ENCODE data around the gene DYSF.

GRCh38 chr2:71713581-71714580 is 260.5 kb downstream of the DYSF start:
- TF ChIP-seq CTCF (IDR thresholded peaks at IDR 0.05; ENCODE audit: extremely low read depth in 1 of 2, insufficient read depth in 1 of 2, low read depth in 1 of 2, low read length in 2 of 2) (no peak), POLR2A (IDR thresholded peaks at IDR 0.05; ENCODE audit: low read depth, low read length) (no peak)

All from endothelial cell of umbilical vein (primary cell).